ENCODE data around the gene ZNF541.

The ZNF541 gene

GRCh38 chr19:47581605-47582319 is 8.8 kb upstream of the ZNF541 start:
- Histone ChIP-seq H3K4me3 (ENCODE audit: low read length) (no peak overlapping the region), H3K9me3 (replicated peaks; ENCODE audit: insufficient read depth, low read length) (no peaks in the 10 kb centered on the region), H3K79me2 (ENCODE audit: low read length) (no peaks in the 10 kb centered on the region), H3K4me2 (ENCODE audit: low read depth, low read length) (no peak overlapping the region), H3K27me3 (replicated peaks; ENCODE audit: insufficient read depth, low read length) (peaks cover 16% of the 10 kb centered on the region; the same call in 1 of the 2 replicates), H3K9me2 (replicated peaks; ENCODE audit: insufficient read depth, low read length) (no peaks in the 10 kb centered on the region), H2AFZ (ENCODE audit: low read length) (no peak overlapping the region), H3K36me3 (replicated peaks; ENCODE audit: insufficient read depth, low read length) (no peaks in the 10 kb centered on the region), H3K4me1 (ENCODE audit: low read length) (no peaks in the 10 kb centered on the region), H3F3A (ENCODE audit: insufficient read depth, low read length) (peaks cover 4% of the 10 kb centered on the region; the same call in 1 of the 2 replicates), H4K20me1 (ENCODE audit: insufficient read depth, low read length) (no peaks in the 10 kb centered on the region), H3K9ac (ENCODE audit: low read length) (no peak overlapping the region), H3K27ac (ENCODE audit: low read length) (no peak overlapping the region)
- no peak for TF ChIP-seq EZH2 (optimal IDR thresholded peaks at IDR 0.05; ENCODE audit: low read depth, low read length)
- no peak for TF ChIP-seq CTCF (IDR thresholded peaks at IDR 0.05; ENCODE audit: low read length)
- no peak for TF ChIP-seq EZH2phosphoT487 (IDR thresholded peaks at IDR 0.05; ENCODE audit: low read length)
- no peak for DNase-seq

- Histone ChIP-seq H3K79me2 (ENCODE audit: low read length) (no peaks in the 10 kb centered on the region), H3K9me3 (replicated peaks; ENCODE audit: insufficient read depth, low read length) (no peaks in the 10 kb centered on the region), H3K4me1 (ENCODE audit: low read length) (no peaks in the 10 kb centered on the region), H3K9me2 (replicated peaks; ENCODE audit: insufficient read depth, low read length) (no peaks in the 10 kb centered on the region), H3K4me2 (ENCODE audit: low read depth, low read length) (no peak overlapping the region), H3K36me3 (replicated peaks; ENCODE audit: insufficient read depth, low read length) (no peaks in the 10 kb centered on the region), H3F3A (ENCODE audit: insufficient read depth, low read length) (peaks cover 4% of the 10 kb centered on the region; the same call in 1 of the 2 replicates), H4K20me1 (ENCODE audit: insufficient read depth, low read length) (no peaks in the 10 kb centered on the region), H3K9ac (ENCODE audit: low read length) (no peak overlapping the region), H3K4me3 (ENCODE audit: low read length) (no peak overlapping the region), H2AFZ (ENCODE audit: low read length) (no peak overlapping the region), H3K27ac (ENCODE audit: low read length) (no peak overlapping the region), H3K27me3 (replicated peaks; ENCODE audit: insufficient read depth, low read length) (peaks cover 8% of the 10 kb centered on the region; the same call in 1 of the 2 replicates)
- no peak for DNase-seq
- TF ChIP-seq EZH2 (optimal IDR thresholded peaks at IDR 0.05; ENCODE audit: low read depth, low read length) (no peak), EZH2phosphoT487 (IDR thresholded peaks at IDR 0.05; ENCODE audit: low read length) (no peak), CTCF (IDR thresholded peaks at IDR 0.05; ENCODE audit: low read length) (no peak)
These were observed 7.4 kb upstream of the ZNF541 start for GRCh38 chr19:47580397-47580796.

GRCh38 chr19:47572635-47573034 is 313 bp downstream of the ZNF541 start:
- Histone ChIP-seq H3K9me3 (replicated peaks; ENCODE audit: insufficient read depth, low read length) (no peaks in the 10 kb centered on the region), H3K9me2 (replicated peaks; ENCODE audit: insufficient read depth, low read length) (no peaks in the 10 kb centered on the region), H3K4me3 (ENCODE audit: low read length) (no peak overlapping the region), H3K4me2 (ENCODE audit: low read depth, low read length) (no peak overlapping the region), H4K20me1 (ENCODE audit: insufficient read depth, low read length) (no peaks in the 10 kb centered on the region), H3K27ac (ENCODE audit: low read length) (no peak overlapping the region), H2AFZ (ENCODE audit: low read length) (no peak overlapping the region), H3F3A (ENCODE audit: insufficient read depth, low read length) (no peaks in the 10 kb centered on the region), H3K36me3 (replicated peaks; ENCODE audit: insufficient read depth, low read length) (no peaks in the 10 kb centered on the region), H3K79me2 (ENCODE audit: low read length) (no peaks in the 10 kb centered on the region), H3K9ac (ENCODE audit: low read length) (no peak overlapping the region), H3K27me3 (replicated peaks; ENCODE audit: insufficient read depth, low read length) (peaks cover 50% of the 10 kb centered on the region), H3K4me1 (ENCODE audit: low read length) (no peaks in the 10 kb centered on the region)
- TF ChIP-seq EZH2phosphoT487 (IDR thresholded peaks at IDR 0.05; ENCODE audit: low read length) (no peak), EZH2 (optimal IDR thresholded peaks at IDR 0.05; ENCODE audit: low read depth, low read length) (no peak), CTCF (IDR thresholded peaks at IDR 0.05; ENCODE audit: low read length) (no peak)
- no peak for DNase-seq
